NCI-H2171 (cell line): ENCODE results near the gene KLHL25.
A peak's percentile ranks its signal among the peaks of the same experiment; 100 is the strongest.
"Not testable (repeated sequence)": the region's sequence is repeated elsewhere in the genome, so short reads cannot be mapped to it uniquely, and the experiment has no call there.

Source experiments
- DNase-seq: peaks from one replicate; lab custom pipeline; 2025; lab: John Stamatoyannopoulos, UW

KLHL25 gene

GRCh38 chr15:85794598-85795336 lies at the start of gene KLHL25:
Gene KLHL25 (minus strand): TSS chr15:85794925. CDS start chr15:85769810, 25,115 bp downstream.
- peak; percentile 91 for DNase-seq

GRCh38 chr15:85840802-85841152 lies 46.1 kb upstream of the KLHL25 start:
- DNase-seq = no peak

DNA sequence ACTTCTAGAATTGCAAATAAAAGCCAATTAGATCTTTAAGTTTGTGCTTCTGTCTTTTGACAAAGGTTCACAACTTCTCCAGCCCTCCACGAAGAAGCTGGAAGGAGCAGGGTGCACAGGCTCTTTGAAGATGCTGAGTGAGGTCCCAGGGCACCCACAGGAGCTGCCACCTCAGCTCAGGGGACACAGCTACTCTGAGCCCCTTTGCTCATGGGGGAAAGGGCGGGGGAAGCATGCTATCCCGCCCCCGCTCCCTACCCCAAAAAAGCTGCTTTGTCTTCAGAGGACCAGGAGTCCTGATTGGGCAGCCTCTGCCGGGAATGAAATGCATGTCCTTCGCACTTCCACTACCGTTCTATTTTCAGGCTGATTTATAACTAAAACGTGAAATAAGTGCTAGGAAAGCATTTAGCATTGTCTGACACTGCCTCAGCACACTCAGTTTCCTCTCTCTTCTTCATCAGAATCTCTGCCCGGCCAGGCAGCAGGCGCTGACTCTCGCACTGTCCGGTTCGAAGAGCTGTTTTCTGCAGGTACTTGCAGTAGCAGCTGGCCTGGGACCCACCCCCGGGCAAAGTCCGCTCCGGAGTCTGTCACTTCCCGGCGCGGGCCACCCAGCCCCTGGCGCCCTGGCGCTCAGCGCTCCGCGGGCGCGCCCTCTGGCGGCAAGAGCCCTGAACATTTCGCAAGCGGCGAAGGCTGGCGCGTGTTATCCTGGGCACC lies 45.5 kb upstream of the KLHL25 start:
- DNase-seq = peak; percentile 70

DNA sequence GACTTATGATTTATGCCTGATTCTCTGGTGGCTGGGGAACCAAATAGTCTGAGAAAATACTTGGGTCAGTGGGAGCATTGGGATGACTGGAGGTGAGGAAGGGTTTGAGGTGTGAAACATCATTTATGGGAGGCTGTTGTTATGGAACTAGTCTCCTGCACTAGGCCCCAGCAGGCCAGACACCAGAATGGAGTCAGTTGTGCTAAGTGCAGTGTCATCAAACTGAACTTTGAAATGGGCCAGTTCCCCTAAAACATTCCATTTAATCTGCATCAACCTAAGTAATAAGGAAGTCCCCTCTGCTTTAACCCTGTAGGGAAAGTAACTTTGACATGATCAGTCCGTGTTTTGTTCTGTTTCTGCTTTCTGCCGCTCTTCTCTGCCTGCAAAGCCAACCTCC lies 44.9 kb upstream of the KLHL25 start:
- DNase-seq = no peak

DNA sequence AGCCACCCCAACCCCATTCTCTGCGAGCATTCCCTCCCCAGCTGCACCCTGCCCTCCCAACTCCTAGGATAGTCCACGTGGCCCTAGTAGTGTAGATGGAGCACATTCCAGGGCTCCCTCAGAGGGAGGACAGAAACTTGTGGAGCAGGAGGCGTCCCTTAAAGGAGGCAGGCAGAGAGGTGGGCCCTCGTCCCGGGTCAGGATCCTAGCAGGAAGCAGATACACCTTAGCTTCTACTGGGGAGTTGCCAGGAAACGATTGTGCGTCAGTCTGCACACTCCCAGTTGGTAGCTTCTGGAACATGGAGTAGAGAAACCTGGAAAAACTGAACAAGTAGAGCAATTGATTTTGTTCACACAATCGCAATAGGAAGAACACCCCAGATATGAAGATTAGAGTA lies 43.9 kb upstream of the KLHL25 start:
- DNase-seq = no peak

- DNase-seq = no peak
Observed at GRCh38 chr15:85837881-85838280, 43.2 kb upstream of the KLHL25 start.

DNA sequence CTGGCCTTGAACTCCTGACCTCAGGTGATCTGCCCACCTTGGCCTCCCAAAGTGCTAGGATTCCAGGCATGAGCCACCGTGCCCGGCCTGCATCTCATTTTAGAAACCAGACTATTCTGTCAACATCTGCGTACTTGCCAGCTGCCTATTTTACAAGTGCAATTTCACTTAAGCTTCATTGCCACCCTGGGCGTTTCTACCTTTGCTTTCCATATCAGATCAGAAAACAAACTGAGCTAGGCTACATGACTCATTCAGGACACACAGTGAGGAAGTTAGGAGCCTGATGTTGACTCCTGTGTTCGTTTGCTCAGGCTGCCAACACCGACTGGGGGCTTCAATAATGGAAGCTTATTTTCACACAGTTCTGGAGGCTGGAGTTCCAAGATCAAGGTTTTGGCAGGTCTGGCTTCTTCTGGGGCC lies 42.3 kb upstream of the KLHL25 start:
- no peak for DNase-seq

- DNase-seq = no peak
Observed at GRCh38 chr15:85834651-85835050, 39.9 kb upstream of the KLHL25 start.

DNA sequence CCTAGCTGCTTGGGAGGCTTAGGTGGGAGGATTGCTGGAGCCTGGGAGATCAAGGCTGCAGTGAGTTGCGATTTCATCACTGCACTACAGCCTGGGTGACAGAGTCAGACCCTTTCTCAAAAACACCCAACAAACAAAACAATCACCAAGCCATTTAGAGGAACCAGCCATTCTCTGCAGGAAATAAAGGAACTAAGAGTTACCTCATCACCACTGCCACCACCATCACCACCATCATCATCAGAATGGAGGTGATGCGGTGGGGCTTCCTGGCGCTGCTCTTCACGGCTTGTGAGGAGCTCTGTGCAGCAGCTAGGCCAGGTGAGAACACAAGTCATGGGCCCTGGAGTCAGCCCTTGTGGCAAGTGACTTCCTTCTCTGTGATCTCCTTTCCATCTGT lies 37.7 kb upstream of the KLHL25 start:
- no peak for DNase-seq

DNA sequence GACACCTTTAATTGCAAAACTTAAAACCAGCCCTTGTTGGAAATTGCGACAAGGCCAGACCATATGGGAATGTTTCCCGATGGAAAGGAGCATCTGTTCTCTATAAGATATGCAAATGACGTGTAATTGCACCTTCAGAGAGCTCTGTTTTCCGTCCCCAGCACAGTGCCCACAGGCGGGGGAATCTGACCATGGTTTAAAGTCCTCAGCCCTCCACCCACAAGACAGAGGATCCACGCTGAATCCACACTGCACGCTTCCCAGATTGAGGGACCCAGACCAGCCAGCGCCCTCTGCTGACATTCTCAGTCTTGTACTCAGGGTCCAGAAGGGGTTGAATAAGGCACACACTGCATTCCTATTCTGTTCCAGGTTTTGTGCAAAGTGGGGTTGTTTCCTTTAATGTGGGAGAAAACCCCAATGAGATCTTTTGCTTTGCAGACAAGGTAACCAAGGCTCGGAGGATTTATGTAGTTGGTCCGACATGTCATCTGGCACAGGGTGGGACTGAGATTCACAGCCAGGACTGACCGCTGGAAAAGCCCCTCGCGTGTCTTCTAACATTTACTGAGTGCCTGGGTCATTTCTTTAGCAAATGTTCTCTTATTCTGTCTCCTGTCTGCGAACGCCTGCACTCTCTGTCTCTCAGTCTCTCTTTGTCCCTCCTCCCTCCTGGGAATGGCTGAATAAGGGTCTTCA lies 36.8 kb upstream of the KLHL25 start:
- peak; percentile 60 for DNase-seq

GRCh38 chr15:85829754-85830153 lies 35.0 kb upstream of the KLHL25 start:
- DNase-seq = not testable (repeated sequence)

GRCh38 chr15:85828874-85829273 lies 34.1 kb upstream of the KLHL25 start:
- peak; percentile 86 for DNase-seq

DNA sequence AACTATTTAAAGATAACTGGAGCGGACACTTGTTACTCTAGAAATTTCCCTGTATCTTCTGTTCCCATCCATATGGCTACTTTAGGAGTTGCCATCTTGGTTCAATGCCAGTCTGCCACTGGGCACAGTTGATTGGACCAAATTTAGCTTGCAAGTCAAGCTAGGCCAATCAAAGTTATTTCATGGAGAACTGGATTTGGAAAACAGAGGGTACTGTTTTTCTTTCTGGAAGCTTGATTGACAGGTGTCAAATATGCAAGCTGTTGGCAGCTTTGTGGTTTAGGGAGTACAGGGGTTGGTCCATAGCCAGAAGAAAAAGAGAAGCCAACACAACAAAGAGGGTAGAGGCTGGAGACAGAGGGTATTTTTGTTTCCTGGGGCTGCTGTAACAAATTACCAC lies 33.4 kb upstream of the KLHL25 start:
- DNase-seq = peak; percentile 78

DNA sequence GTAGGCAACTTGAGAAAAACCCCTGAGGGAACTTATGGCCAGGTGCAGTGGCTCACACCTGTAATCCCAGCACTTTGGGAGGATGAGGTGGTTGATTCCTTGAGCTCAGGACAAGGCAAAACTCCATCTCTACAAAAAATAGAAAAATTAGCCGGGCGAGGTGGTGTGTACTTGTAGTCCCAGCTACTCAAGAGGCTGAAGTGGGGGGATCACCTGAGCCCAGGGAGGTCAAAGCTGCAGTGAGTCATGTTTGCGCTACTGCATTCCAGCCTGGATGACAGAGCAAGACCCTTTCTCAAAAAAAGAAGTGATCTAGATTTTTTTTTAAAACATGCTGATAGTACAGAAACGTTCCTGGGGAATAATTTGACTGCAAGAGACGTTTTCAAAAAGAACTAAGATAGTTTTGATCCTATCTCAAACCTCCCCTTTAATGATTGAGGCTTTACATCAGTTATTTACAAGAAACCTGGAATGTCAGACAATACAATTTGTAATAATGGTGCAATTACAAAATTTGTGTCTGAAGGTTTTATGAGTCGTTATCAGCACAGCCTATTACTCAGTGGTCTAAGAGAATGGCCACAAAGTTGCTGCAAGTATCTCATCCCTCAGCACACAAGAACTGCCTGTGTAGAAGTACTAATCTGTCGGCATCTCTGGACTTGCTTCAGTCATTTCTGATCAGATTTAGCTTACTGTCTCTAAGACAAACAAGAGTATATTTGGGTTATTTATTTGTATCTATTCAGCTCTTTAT lies 32.2 kb upstream of the KLHL25 start:
- no peak for DNase-seq

- peak; percentile 8 for DNase-seq
Observed at GRCh38 chr15:85825719-85826118, 31.0 kb upstream of the KLHL25 start.

DNA sequence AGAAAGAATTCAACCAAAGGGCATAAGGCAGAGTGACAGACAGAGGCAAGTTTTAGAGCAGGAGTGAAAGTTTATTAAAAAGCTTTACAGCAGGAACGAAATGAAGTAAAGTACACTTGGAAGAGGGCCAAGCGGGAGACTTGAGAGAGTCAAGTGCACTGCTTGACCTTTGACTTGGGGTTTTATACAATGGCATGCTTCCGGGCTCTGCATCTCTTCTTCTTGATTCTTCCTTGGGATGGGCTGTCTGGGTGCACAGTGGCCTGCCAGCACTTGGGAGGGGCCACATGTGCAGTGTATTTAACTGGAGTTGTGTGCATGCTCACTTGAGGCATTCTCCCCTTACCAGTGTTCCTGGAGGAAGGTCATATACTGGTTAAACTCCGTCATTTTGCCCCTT lies 30.4 kb upstream of the KLHL25 start:
- DNase-seq = no peak

DNA sequence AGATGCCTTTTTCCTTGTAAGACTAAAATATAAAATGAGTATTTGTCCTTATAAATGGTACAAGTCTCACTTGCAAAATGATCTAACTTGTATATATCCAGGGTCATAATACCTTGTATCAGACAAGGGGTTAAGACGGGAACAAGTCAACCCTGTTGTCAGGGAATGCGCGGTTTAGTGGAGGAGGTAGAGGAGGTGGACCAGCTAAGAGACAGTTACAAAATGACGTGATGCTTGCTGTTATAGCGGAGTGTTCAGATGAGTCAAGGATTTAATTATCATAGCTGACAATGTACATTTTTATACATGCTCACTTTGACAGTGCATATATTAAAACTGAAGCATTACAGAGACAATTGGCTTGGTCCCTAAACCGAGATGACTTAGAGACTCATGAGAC lies 26.8 kb upstream of the KLHL25 start:
- no peak for DNase-seq

GRCh38 chr15:85819938-85820337 lies 25.2 kb upstream of the KLHL25 start:
- no peak for DNase-seq

DNA sequence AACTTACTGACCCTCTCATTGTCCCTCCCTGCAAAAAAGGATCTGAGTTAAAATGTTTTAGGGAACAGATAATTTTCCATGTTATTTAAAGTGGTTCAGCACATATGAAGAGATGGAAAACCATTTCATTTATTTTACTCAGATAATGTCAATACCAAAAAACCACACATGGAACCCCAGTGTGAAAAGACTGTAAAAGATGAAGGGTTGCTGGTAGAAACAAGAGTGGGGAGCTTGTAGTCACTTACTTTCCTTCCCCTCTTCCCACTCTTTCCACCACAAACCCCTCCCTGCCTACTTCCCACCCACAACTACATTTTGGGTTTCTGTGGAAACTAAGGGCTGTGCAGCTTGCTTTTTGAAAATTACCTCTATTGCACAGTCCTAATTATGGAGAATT lies 18.5 kb upstream of the KLHL25 start:
- no peak for DNase-seq

DNA sequence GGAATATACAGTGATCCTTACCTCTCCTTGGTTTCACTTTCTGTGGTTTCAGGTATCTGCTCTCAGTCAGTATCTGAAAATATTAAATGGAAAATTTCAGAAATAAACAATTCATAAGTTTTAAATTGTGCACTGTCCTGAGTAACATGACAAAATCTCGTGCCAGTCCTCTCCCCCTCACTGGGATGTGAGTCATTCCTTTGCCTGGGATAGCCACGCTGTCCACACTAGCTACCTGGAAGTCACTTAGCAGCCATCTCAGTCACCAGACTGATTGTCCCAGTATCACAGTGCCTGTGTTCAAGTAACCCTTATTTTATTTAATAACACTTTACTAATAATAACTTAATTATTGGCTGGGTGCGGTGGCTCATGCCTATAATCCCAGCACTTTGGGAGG lies 15.3 kb upstream of the KLHL25 start:
- no peak for DNase-seq

DNA sequence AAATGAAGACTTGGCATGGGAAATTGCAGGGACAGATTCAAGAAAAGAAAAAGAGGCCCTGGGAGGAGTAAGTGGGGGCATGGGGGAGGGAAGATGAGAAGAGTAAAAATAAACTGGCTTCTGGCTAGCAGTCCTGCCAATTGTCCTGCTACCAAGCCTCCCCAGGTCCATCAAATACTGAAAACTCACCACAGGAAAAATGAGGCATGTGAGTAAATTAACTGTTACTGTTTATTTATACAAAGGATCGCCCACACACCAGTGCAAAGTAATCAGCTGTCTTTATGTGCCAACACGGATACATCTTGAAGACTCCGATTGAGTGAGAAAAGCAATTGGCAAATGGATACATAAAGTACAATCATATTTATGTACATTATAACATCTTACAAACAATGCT lies 10.7 kb upstream of the KLHL25 start:
- no peak for DNase-seq

- DNase-seq = no peak
Observed at GRCh38 chr15:85804481-85805170, 9.9 kb upstream of the KLHL25 start.
